GM12878 (cell line): ENCODE results near the gene SRGAP2. TPM values are rescaled to one million over a fixed set of nuclear protein-coding genes. Genes with fewer than 3 reads are reported as not detected.
"Not testable (repeated sequence)": the region's sequence is repeated elsewhere in the genome, so short reads cannot be mapped to it uniquely, and the experiment has no call there.

Experiments
- ATAC-seq: fragments of 200-7000 bp; cut with Tn5 transposase; 3 replicates; pipeline ENCODE4 v1.9.1; 2020; ENCODE audit warnings: mild to moderate bottlenecking, moderate library complexity
- BruUV-seq: library from RNA; stranded (reverse); fragments of 400-500 nt; replicated peaks from 2 replicates; lab custom pipeline; 2021; lab: Mats Ljungman, UMichigan
- CTCF ChIA-PET: fragments of 300-600 bp; sonication (Branson Sonifier 250); formaldehyde crosslinking; extraction: SDS; loops from one replicate; lab custom pipeline; 2021; ENCODE audit warnings: inconsistent platforms; lab: Yijun Ruan, JAX
- POLR2A ChIA-PET: fragments of 350-600 bp; formaldehyde crosslinking; extraction: SDS; loops from one replicate; lab custom pipeline; 2021; ENCODE audit warnings: inconsistent platforms; lab: Charles Lee
- RAD21 ChIA-PET: fragments of 300-600 bp; sonication (Branson Sonifier 250); formaldehyde crosslinking; loops from one replicate; lab custom pipeline; 2023; ENCODE audit warnings: antibody characterized with exemption; ENCODE audit not compliant: unreplicated experiment; lab: Charles Lee
- SMC1A ChIA-PET: fragments of 300-600 bp; sonication (Branson Sonifier 250); formaldehyde crosslinking; loops from one replicate; lab custom pipeline; 2023; ENCODE audit not compliant: unreplicated experiment, uncharacterized antibody; lab: Charles Lee
- DNase-seq: peaks from one replicate; pipeline ENCODE4 v3.0.0-alpha.2; 2011; ENCODE audit warnings: low read depth, low spot score
- FAIRE-seq: peaks from 3 replicates; lab custom pipeline; 2011; peaks lifted over from hg19 to GRCh38; lab: Jason Lieb, UNC
- H2AFZ ChIP-seq: 2 replicates; pipeline ENCODE4 v1.6.0; 2011; ENCODE audit warnings: low read depth, low read length, control low read depth; ENCODE audit not compliant: control insufficient read depth
- H3K27ac ChIP-seq: 2 replicates; pipeline ENCODE4 v1.5.1; 2011; ENCODE audit warnings: control low read depth; ENCODE audit not compliant: control insufficient read depth, insufficient read depth
- H3K27me3 ChIP-seq, 2 experiments: replicated peaks in 1 of 2; 2 replicates each; pipeline versions ENCODE4 v1.6.0 to v1.6.1; 2011; ENCODE audit warnings: low read length in 1 of 2; ENCODE audit not compliant: control insufficient read depth in 2 of 2, insufficient read depth in 2 of 2
- H3K36me3 ChIP-seq, 2 experiments: 2 replicates each; pipeline ENCODE4 v1.5.1; 2011; ENCODE audit warnings: low read length in 1 of 2; ENCODE audit not compliant: control insufficient read depth in 2 of 2, insufficient read depth in 2 of 2
- H3K4me1 ChIP-seq: 2 replicates; pipeline ENCODE4 v1.6.1; 2011; ENCODE audit warnings: mild to moderate bottlenecking, low read length, moderate library complexity, mixed read lengths; ENCODE audit not compliant: control insufficient read depth, insufficient read depth
- H3K4me2 ChIP-seq: 2 replicates; pipeline ENCODE4 v1.6.0; 2011; ENCODE audit warnings: control low read depth; ENCODE audit not compliant: control insufficient read depth, insufficient read depth
- H3K4me3 ChIP-seq: fragments of 200-600 bp; sonication (generic); 2 replicates; pipeline ENCODE4 v1.5.1; 2016
- H3K79me2 ChIP-seq: 2 replicates; pipeline ENCODE4 v1.6.0; 2011; ENCODE audit warnings: low read length; ENCODE audit not compliant: control insufficient read depth, insufficient read depth
- H3K9ac ChIP-seq: 2 replicates; pipeline ENCODE4 v1.8.0; 2011; ENCODE audit warnings: low read length, control low read depth, mixed read lengths; ENCODE audit not compliant: control insufficient read depth, insufficient read depth
- H3K9me3 ChIP-seq: replicated peaks from 3 replicates; pipeline ENCODE4 v1.5.1; 2011; ENCODE audit warnings: mild to moderate bottlenecking, low read length; ENCODE audit not compliant: control insufficient read depth, insufficient read depth
- H4K20me1 ChIP-seq: 2 replicates; pipeline ENCODE4 v1.6.0; 2011; ENCODE audit not compliant: control insufficient read depth, insufficient read depth
- WGBS: methylation state at CpG from one replicate; pipeline ENCODE4 v1.1.6; 2016; ENCODE audit warnings: low lambda C conversion rate; ENCODE audit not compliant: insufficient replicate concordance, insufficient coverage; ENCODE audit errors: missing lambda C conversion rate; 5-methylcytosine and 5-hydroxymethylcytosine counted together
- in situ Hi-C: fragments of 300-500 bp; cut with MboI; formaldehyde crosslinking; loops from 9 replicates; pipeline ENCODE4 v1.14.3; 2018; ENCODE audit warnings: mixed read lengths
- intact Hi-C: fragments of 100-400 bp; cut with micrococcal nuclease; formaldehyde crosslinking; loops from one replicate; pipeline ENCODE4 v1.14.2; 2022; ENCODE audit not compliant: unreplicated experiment
- polyA plus RNA-seq, 11 experiments: library from polyadenylated mRNA; depleted of rRNA in 4 of 11; unstranded in 6 of 11; stranded (reverse) in 5 of 11; fragments of >200 nt; fragmentation: Nextera tagmentation in 4 of 11; fragmentation: Illumina TruSeq in 1 of 11; extraction: Ambion mirVana in 4 of 11; extraction: Trizol in 1 of 11; gene quantifications; 1 replicate in 1 of 11; 2 replicates in 10 of 11; pipeline versions ENCODE4 v1.2.1 to v1.2.3, GENCODE V29; 2011 to 2016; ENCODE audit warnings: inconsistent platforms in 2 of 11, missing spikeins in 2 of 11, low read depth in 1 of 11
- total RNA-seq, 4 experiments: library from RNA; depleted of rRNA in 3 of 4; stranded (reverse); fragments of >200 nt in 3 of 4; fragmentation: Illumina TruSeq in 1 of 4; extraction: Trizol in 1 of 4; gene quantifications; 2 replicates each; pipeline versions ENCODE4 v1.2.1 to v1.2.3, GENCODE V29; 2013 to 2021

Gene SRGAP2
- total and polyA plus RNA-seq, 10 of the 15 experiments (the other 5 are each of a cell fraction or from before 2014, with no cell fraction given) = 1.2 to 15.0 (median 7.6) TPM

DNA sequence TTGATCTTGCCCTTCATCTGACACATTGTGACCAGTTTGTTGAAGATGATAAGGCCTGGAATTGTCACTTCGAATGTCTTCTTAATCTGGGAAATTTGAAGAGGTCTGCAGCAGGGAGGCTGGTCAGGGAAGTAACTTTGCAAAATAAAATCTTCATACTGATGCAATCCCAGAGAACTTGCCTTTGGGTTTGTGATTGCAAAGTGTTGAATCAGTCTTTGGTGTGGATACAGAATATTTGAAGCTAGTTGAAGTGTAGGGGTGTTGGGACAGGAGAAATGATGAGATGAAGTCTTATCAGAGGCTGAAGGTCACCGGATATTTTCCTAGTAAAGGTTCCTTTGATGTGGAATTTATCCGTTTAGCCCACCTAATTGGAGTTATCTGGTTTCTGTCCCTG lies 42.1 kb downstream of the SRGAP2 start:
- ATAC-seq, H3K4me3 ChIP-seq, BruUV-seq, H3K79me2 ChIP-seq, RAD21 ChIA-PET, H3K27me3 ChIP-seq, FAIRE-seq, H3K9ac ChIP-seq, H3K4me1 ChIP-seq, H4K20me1 ChIP-seq, H3K4me2 ChIP-seq, CTCF ChIA-PET, SMC1A ChIA-PET, H2AFZ ChIP-seq, H3K27ac ChIP-seq, POLR2A ChIA-PET, H3K36me3 ChIP-seq, DNase-seq, H3K9me3 ChIP-seq, in situ Hi-C loops, intact Hi-C loops: not testable (repeated sequence)
- WGBS = 86% methylated on average over 1 of the region's 3 CpGs

DNA sequence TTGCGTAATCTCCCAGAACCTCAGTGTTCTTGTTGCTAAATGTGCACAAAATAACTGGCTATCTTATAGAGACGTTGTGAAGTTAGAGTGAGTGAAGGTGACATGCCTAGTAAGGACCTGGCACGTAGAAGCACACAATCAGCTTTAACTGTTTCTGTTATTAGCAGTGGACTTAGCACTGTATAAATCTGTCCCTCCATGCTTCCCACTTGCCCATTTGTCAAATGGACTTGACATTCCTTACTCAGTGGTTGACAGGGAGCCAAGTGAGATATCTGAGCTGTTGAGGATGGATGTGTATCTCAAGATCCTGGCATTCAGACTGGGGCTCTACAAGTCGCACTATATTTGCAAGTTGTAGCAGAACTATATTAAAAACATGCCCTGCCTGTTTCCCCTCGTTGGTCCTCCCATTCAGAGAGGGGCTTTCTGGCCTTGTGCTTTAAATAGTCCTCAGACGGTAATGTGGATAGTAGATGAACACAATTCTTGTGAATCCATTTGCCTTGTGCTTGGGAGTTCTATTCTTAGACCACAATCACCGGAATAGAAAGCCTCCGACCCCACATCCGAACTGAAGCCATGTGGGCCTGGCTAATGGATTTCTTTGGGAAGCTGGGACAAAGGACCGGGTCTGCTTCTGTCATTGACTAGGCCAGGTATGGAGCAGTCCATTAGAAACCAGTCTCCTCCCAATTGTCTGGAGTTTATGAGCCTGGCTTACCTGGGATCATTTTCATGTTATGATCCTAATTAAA lies 43.0 kb downstream of the SRGAP2 start:
- BruUV-seq, H3K4me3 ChIP-seq, CTCF ChIA-PET, H3K9me3 ChIP-seq, H4K20me1 ChIP-seq, H3K4me2 ChIP-seq, DNase-seq, H3K27me3 ChIP-seq, H2AFZ ChIP-seq, SMC1A ChIA-PET, FAIRE-seq, in situ Hi-C loops, H3K9ac ChIP-seq, ATAC-seq, intact Hi-C loops, H3K79me2 ChIP-seq, POLR2A ChIA-PET, H3K36me3 ChIP-seq, RAD21 ChIA-PET, H3K27ac ChIP-seq, H3K4me1 ChIP-seq: not testable (repeated sequence)
- WGBS = no CpG with 5 or more reads among the region's 10 CpGs

DNA sequence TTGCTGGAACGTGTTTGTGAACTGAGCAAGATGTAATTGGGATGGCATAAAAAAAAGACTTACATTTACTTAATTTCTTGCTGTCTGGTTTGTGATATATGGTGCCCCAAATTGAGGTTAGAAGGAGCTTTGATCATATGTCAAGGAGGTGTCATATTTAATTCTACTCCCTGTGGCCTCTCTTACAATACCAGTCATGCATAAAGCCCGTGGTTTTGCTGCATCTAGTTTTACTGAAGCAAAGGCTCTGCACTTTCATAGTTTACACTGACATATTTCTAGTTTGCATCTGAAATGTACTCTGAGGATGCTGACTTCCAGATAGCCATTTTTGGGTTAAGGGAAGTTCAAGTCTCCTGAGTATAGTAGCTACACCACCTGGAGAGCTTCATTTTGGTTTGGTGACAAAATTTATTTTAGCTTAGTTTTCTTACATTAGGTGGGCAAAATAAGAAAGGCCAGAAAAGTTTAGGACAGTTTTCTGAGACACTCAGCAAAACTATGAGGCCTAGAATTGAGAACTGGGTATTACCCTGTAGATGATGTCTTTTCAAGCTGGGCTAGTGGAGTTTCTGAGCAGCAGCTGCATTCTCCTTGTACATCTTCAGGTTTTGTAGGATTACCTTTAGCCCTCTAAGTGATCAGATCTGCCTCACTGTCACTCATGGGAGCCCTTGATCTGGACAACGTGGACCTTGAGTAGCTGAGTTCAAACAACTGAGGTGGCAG lies 47.8 kb downstream of the SRGAP2 start:
- H3K9ac ChIP-seq, H2AFZ ChIP-seq, H3K27ac ChIP-seq, POLR2A ChIA-PET, DNase-seq, RAD21 ChIA-PET, H3K4me2 ChIP-seq, H3K4me1 ChIP-seq, H3K36me3 ChIP-seq, H4K20me1 ChIP-seq, H3K79me2 ChIP-seq, in situ Hi-C loops, H3K4me3 ChIP-seq, CTCF ChIA-PET, SMC1A ChIA-PET, H3K9me3 ChIP-seq, FAIRE-seq, BruUV-seq, H3K27me3 ChIP-seq, intact Hi-C loops: not testable (repeated sequence)
- WGBS = 16% methylated on average over 2 of the region's 3 CpGs
- peak; percentile 79 for ATAC-seq
